Head of caudate nucleus (tissue), 42 donors: ENCODE measurements around the gene MNAT1.
"Not testable (repeated sequence)": the region's sequence is repeated elsewhere in the genome, so short reads cannot be mapped to it uniquely, and the experiment has no call there.

Experiments used
- DNase-seq, 42 donors: peaks; one replicate each; pipeline versions ENCODE4 v3.0.0 to v3.0.0-alpha.2; 2020 to 2021; ENCODE audit warnings: mixed read lengths in 7 of 42
- intact Hi-C: fragments of 100-400 bp; cut with DNase I; formaldehyde crosslinking; loops from one replicate; pipeline ENCODE4 v1.15.0; 2022

Gene MNAT1

DNA sequence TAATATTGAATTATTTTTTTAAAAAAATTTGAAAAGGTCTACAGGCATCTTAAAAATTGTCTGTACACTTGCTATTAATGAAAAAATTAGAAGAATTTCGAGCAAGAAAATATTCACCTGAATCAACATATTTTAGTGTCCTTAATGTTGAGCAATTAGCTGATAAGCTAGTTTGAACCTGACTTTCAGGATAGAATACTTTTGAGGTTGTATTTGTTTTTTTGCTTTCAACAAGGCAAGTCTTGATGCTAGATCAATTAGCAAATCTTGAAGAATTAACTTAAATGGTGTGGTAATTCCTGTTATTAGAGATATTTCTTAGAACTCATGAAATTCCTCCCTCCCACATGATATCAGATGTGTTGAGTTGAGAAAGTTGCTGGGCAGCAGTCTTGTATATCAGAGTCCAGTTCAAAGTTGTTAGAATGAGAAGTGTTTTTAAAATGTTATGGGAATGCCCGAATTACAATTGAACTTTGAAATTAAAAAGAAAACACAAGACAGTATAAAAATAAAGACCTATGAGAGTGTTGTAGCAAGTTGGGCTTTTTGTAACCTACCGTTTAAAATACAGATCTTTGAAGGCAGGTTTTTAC, 127.1 kb downstream of the MNAT1 start:
- no peak for DNase-seq
- intact Hi-C loops = no loop called here

DNA sequence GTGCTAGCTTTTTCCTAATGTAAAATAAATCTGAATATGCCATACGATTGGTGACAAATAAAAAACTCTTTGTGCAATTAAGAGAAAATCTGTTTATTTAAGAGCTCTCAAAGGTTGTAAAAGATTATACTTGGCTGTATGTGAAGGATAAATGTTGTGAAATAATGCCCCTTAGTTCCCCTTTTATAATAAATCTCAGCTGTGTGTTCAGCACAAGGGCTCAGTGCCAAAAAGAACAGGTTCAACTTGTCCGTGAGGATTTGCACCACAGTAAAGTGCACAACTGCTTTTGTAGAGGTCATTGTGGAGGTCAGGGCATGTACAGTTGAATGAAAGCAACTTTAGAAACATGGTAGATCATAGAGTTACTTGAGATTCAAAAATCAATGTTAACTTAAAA, 127.7 kb downstream of the MNAT1 start:
- intact Hi-C loops = no loop called here
- DNase-seq = no peak

DNA sequence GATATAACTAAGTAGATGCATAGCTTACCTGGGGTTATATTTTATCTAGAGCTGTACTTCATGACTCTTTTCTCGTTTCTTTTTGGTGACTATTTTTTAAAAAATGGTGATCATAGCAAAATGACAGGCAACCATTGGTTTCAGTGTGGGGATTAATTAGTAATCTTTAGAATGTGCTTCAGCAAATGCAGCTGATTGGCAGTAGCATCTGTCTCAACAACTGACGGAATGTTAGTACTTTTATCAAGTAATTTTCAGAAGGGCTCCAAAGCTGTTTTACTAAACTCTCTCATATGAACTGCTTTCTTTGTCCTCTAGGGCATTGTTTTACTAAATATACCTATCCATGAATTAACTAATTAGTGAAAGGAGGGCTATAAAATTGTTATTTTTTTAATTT, 128.7 kb downstream of the MNAT1 start:
- DNase-seq = no peak
- intact Hi-C loops = no loop called here

DNA sequence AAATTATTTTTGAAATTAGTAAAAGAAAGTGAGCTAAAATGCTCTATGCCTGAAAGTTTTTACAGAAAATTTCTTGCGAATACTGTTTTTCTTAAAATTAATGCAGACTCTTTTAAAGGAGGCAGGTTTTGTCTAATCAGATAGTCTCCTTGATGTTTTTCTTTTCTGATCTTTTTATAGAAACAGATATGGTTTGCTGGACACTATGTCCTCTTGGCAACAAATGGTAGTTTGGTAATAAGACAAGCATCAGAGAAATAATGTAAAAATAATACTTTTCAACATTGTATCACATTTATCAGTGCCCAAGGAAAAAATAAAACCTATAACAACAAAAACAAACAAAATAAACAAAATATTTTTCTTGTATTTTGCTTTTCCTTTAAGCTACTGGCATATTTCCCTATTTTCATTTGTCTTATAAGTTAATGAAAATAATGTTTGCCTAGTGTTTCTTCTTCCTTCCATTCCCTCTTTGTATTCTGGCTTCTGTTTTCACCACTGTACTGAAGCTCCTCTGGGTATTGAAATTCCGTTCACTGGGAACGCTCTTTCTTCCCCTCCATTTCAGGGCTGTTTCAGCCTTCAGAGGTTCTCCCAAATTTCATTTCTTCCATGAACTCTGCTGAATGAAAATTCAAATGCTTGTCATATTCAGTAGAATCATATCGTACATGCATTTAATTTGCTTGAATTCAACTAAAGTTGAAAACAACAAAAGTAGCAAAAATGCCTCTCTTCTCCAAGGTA, 131.0 kb downstream of the MNAT1 start:
- DNase-seq = no peak
- intact Hi-C loops = no loop called here

DNA sequence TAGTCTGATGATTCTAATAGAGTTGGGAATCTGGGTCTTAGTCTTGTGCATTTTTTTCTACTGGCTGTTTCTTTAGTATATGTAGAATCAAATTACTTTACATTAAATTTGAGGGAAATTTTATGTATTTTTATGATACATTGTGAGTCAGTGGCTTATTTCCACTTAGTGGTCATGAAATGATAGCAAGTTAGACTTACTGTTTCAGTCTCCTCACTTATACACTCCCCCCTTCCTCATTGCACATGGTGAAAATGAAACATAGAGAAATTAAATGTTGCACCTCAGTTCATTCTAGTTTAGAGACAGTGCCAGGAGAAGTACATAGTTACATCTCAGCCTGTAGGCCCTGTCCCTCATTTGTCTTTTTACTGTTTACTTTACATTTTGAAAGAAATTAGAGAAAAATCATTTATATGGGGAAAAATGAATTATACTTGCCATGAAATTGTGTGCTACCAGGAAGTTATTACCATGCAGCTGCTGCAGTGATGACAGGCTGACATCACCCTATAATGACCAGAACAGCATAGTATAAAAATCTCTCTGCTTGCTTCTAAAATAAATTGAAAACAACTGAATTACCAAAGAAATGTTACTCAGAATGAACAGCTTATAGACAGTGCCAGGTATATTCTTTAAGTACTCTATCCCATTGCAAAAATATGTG, 133.1 kb downstream of the MNAT1 start:
- intact Hi-C loops = no loop called here
- no peak for DNase-seq

DNA sequence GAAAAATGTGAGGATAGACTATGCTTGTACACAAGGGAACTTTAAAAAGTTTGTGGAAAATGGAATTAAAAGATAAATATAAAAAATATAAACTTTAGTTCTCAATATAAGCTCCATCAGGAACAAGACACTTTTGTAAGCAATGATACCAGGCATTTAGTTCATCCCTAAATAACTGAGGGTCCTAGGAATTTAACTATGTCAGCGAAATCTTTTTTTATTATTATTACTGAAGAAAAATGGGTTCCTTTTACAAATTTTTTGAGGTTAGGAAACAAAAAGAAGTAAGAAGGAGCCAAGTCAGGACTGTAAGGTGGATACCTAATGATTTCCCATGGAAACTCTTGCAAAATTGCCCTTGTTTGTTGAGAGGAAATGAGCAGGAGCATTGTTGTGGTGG, 143.6 kb downstream of the MNAT1 start:
- intact Hi-C loops = no loop called here
- DNase-seq = no peak

DNA sequence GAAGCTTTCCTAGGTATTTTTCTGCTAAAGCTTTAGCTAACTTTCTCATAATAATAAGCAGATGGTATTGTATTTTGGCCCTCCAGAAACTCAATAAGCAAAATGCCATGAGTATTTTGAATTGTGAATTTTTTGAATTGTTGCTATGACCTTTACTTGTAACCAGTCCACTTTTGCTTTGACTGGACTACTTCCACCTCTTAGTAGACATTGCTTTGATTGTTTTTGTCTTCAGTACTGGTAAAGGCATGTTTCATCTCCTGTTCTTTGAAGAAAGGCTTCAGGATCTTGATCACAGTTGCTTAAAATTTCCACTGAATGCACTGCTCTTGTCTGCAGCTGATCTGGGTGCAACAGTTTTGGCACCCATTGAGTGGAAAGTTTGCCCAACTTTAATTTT, 144.0 kb downstream of the MNAT1 start:
- intact Hi-C loops = no loop called here
- no peak for DNase-seq

DNA sequence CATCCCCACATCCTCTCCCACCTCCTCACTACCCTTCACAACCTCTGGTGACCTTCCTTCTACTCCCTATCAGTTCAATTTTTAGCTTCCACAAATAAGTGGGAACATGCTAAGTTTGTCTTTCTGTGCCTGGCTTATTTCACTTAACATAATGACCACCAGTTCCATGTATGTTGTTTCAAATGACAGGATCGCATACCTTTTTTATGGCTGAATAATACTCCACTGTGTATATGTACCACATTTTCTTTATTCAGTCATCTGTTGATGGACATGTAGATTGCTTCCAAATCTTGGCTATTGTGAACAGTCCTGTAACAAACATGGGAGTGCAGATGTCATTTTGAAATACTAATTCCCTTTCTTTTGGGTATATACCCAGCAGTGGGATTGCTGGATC, 147.7 kb downstream of the MNAT1 start:
- intact Hi-C loops = no loop called here
- no peak for DNase-seq

DNA sequence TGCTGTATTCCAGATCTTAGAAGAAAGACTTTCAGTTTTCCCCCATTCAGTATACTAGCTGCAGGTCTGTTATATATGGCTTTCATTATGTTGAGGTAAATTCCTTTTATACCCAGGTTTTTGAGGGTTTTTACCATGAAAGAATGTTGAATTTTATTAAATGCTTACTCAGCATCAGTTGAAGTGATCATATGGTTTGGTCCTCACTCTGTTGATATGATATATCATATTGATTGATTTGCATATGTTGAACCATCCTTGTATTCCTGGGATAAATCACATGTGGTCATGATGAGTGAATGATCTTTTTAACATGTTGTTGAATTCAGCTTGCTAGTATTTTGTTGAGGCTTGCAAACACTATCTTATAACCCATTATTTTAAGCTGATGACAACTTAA, 149.6 kb downstream of the MNAT1 start:
- intact Hi-C loops = no loop called here
- DNase-seq = no peak

DNA sequence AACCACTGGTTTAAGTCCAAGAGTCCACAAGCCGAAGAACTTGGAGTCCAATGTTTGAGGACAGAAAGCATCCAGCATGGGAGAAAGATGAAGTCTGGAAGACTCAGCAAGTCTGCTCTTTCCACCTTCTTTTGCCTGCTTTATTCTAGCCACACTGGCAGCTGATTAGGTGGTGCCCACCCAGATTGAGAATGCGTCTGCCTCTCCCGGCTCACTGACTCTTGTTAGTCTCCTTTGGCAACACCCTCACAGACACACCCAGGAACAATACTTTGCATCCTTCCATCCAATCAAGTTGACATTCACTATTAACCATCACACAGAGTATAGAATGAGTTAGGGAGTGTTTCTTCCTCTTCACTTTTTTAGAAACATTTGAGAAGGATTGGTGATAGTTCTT, 156.1 kb downstream of the MNAT1 start:
- intact Hi-C loops, DNase-seq: not testable (repeated sequence)

DNA sequence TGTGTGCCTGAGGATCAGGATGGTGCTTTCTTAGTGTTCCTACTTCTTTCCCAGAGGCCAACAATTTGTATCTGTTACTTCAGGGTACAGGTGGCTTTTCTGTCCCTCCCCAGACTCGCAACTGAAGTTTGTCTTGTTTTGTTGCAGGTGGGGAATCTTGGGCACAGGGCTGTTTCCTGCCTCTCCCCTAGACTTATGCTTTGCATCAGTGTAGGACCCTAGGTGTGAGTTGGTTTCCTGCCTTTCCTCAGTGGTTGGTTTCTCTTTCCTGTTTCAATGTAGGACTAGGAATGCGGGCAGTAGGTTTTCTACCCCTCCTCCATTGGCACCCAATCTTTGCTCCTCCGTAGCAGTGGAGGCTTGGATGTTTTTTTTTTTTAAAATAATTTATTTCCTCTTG, 159.3 kb downstream of the MNAT1 start:
- intact Hi-C loops = no loop called here
- no peak for DNase-seq

DNA sequence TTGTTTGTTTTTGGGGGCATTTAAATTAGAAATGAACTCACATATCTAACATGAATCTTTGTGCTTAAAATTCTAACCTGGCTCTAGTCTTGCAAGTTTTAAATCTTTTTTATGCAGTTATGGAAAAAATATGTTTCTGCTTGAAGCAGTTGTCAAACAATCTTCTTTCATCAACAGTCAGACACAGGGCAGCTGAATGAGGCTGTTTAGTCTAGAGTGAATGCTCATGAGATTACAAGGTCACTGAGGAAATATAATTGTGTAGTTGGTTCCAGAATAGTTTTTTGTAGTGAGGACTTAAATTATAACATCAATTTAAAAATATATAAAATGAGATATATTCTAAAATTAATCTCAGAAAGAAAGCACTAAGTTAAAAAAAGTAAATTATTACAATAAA, 169.8 kb downstream of the MNAT1 start:
- intact Hi-C loops = no loop called here
- DNase-seq = no peak

DNA sequence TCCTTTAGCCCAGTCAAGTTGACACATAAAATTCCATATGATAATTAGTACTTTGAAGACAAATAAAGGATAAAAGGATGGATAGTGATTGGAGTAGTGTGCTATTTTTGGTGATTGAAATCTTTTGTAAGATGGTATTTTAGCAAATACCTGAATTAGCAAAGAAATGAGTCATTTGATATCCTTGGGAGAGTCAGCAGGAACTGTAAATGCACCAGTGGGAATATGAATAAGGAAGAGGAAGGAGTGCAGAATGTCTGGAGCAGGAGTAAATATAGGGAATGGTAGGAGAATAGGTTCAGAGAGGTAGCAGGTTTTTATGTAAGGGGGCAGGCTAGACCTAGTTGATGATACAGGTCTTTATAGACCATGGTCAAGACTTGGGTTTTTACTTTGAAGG, 171.4 kb downstream of the MNAT1 start:
- DNase-seq = peak in 1 of 42 donors; percentile 26
- intact Hi-C loops = no loop called here

DNA sequence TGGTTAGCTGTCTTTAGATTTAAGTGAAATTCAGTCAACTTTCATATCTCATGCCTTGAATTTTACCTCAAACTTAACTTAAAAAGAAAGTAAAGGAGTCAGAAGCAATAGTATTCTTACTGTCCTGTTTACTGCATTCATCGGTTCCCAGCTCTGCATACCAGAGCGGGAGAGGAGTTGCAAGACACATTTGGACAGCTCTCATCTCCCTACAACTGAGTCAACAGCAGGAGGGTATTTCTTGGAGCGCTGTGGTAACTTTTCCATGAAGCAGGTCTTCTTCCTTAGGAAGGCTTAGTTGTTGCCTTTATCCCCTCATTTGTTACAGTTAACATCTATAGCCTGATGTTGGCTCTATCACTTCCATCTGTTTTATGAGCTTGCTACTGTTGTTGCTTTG, 181.2 kb downstream of the MNAT1 start:
- DNase-seq = no peak
- intact Hi-C loops = no loop called here

DNA sequence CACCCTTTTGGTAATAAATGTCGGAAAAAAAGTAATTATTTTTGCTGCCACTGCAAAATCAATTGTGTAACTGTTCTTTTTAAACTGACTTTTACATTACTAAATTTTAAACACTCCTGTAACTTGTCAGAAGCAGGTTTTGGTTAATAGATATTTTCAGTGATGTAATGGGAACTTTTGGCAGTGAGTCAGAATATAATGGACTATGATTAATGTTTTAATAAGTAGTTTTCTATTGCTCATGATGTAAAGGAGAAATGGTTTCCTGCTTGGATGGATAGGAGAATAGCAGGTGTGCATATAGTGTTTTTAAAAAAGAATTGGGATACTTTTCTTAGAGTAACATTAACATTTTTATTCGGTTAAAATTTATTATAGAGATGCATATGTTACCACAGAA, 187.5 kb downstream of the MNAT1 start:
- intact Hi-C loops = no loop called here
- DNase-seq = no peak

DNA sequence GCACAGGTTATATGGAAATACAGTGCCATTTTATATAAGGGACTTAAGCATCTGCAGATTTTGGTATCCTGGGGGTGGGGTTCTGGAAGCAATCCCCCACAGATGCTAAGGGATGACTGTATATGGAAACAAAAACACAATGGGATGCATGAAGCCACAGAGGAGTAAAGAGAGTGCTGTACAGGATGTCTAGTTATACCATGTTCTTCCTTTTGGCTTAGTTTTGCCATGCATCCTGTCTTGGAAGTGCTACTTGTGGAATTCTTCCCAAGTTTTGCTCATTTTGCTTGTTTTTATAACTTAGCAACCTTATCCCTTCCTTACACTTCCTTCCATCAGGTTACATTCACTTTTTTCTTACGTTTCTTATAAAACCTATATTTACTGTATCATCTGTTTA, 190.7 kb downstream of the MNAT1 start:
- DNase-seq = no peak
- intact Hi-C loops = no loop called here

DNA sequence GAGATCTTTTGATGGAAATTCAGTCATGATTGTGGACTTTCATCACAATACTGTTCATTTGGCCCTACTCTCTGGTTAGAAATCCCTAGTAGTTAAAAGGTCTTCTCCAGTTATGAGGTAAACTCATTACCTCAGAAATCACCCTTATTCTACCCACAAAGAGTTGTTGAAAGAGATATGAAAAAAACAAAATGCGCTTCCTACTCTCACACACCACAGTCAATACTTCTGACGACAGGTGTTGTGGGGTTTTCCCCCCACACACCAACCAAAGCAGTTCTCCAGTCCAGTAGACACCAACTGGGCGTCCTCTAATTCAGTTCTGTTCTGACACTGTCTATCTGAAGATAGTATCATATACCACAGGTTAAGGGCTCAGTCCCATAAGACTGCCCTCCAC, 191.4 kb downstream of the MNAT1 start:
- intact Hi-C loops = no loop called here
- no peak for DNase-seq

DNA sequence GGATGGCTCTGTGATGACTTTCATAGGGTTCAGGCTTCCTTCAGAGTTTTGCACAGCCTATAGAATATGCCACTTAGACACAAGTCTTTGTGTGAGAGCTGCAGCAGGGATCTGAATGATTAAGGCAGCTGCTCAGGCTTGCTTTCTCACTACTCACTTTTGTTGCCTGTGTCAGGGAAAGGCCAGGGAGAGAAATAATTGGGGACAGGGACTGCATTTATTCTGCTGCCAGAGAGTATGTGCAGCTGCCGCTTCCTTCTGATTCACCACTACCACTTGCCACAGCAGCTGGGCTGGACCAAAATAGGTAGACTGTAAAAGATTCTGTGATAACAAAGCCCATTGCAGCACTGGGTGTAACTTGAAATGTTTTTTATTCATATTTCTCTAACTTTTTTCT, 196.7 kb downstream of the MNAT1 start:
- DNase-seq = no peak
- intact Hi-C loops = no loop called here

DNA sequence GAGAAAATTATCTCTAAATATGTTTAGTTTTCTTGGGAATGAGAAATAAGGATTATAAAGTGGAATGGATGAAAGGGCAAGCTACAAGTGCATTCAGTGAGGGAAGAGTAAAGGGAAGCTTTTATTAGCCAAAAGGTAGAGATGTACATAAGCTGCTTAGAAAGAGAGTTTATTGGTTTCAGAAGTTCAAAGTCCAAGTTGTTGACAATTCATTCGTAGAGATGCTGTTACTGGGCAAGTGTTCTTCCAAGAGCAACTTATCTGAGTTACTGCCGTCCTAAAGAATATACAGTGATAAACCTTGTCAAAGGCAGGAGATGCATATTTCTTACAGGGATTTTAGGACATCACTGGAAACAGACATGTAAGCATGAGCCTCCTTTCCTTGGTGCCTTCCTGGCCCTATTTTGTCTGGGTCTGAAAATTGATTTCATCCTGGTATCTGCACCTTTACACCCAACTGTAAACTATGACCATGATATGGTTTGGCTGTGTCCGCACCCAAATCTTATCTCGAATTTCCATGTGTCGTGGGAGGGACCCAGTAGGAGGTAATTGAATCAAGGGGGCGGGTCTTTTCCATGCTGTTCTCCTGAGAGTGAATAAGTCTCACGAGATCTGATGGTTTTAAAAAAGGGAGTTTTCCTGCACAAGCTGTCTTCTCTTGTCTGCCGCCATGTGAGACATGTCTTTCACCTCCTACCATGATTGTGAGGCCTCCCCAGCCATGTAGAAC, 199.5 kb downstream of the MNAT1 start:
- intact Hi-C loops = no loop called here
- DNase-seq = no peak

DNA sequence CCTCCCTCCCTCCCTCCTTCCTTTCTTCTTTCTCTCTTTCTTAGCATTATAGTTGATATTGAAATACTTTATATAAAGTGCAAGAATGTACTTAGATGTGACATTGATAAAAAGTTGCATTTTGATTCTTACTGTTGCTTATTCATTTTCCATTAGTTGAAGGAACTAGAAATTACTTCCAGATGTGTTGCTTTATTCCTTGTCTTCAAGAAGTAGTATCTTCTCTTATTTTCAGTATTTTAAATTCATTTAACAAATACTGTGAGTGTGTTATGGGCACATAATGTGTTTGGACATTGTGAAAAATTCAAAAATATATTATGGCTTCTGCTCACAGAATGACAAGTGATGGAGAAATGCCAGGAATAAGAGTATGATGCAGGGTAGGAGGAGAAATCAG, 200.8 kb downstream of the MNAT1 start:
- intact Hi-C loops = no loop called here

More for the DNA sequence above, 200.8 kb downstream of the MNAT1 start:
- no peak for DNase-seq
